ENCODE measurements around the gene ZIC2.

GRCh38 chr13:99996381-99996973 is 14.9 kb downstream of the ZIC2 start:
- TF ChIP-seq EZH2 (IDR thresholded peaks at IDR 0.05; ENCODE audit: borderline replicate concordance, insufficient read depth, low read length, poor library complexity, severe bottlenecking) (no peak), CTCF (IDR thresholded peaks at IDR 0.05; ENCODE audit: poor library complexity, severe bottlenecking) (no peak), POLR2AphosphoS5 (IDR thresholded peaks at IDR 0.05) (no peak)
